HG03159 (cell line): ENCODE data around the gene ADISSP.

Source experiments
- ATAC-seq: cut with Tn5 transposase; IDR thresholded peaks from one replicate; pipeline ENCODE4 v1.9.1; 2021; ENCODE audit warnings: mild to moderate bottlenecking, moderate library complexity; ENCODE audit not compliant: unreplicated experiment

Gene ADISSP

DNA sequence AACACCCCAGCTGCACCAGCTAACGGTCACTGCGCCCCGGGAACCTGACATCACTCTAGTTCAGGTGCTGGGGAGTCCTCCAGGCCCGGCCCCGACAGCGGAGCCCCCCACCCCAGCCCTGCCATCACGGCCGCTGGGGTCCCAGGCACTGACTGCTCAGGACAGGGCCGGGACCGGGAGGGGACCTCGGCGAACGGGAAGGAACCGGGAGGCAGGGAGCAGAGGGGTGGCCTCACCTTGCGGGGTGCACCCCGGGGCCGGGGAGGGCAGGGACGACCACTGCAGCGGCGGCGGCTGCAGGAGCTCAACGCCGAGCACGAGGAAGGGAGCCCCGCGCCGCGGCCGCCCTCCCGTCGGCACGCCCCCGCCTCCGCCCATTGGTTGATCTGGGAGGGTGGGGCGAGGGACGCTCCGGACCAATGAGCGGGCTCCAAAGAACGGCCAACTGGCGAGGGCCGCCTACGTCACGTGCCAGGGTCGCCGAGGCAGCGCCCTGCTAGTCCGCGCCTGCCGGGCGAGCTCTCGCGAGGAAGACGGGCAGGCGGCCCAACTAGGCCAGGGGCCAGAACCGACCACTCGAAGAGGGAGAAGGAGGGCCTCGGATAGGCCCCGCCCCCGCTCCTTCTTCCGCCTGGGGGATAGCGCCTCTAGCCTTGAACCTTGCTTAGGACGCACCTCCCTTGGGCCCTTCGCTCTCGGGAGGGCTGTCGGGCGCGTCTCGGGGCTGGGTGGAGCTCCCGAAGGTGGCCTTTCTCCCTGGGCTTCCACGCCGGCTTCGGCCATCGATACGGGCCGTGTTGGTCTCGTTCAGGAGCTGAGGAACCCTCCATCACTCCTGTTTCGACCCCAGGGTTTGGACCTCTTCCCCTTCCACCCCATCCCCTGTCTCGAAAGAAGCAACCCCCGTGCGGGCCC lies at the start of gene ADISSP:
TSS of gene ADISSP (minus strand) at position 327 of the 915 bp plus-strand sequence. CDS start 7,653 bp downstream, outside the sequence.
- peak; percentile 90 for ATAC-seq

GRCh38 chr20:3815703-3816315 lies 48.3 kb upstream of the ADISSP start:
- no peak for ATAC-seq

GRCh38 chr20:3814928-3815495 lies 47.5 kb upstream of the ADISSP start:
- no peak for ATAC-seq

DNA sequence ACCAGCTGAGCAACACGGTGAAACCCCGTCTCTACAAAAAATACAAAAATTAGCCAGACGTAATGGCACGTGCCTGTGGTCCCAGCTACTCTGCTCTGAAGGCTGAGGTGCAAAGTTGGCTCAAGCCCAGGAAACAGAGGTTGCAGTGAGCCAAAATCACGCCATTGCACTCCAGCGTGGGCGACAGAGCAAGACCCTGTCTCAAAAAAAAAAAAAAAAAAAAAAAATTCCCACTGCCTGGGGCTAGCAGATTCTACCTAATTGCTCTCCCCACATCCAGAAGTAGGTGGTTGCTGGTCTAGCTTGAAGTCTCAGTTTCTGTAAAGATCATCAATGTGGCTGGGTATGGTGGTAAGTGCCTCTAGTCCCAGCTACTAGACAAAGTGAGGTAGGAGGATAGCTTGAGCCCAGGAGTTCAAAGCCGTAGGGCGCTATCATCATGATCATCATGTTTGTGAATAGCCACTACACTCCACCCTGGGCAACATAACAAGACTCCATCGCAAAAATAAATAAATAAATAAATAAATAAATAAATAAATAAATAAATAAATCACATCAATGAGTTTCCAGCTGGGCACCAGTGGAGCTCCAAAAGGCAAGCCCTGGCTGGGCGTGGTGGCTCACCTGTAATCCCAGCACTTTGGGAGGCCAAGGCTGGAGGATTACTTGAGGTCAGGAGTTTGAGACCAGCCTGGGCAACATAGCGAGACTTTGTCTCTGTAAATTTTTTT lies 46.5 kb upstream of the ADISSP start:
- ATAC-seq: no peak

DNA sequence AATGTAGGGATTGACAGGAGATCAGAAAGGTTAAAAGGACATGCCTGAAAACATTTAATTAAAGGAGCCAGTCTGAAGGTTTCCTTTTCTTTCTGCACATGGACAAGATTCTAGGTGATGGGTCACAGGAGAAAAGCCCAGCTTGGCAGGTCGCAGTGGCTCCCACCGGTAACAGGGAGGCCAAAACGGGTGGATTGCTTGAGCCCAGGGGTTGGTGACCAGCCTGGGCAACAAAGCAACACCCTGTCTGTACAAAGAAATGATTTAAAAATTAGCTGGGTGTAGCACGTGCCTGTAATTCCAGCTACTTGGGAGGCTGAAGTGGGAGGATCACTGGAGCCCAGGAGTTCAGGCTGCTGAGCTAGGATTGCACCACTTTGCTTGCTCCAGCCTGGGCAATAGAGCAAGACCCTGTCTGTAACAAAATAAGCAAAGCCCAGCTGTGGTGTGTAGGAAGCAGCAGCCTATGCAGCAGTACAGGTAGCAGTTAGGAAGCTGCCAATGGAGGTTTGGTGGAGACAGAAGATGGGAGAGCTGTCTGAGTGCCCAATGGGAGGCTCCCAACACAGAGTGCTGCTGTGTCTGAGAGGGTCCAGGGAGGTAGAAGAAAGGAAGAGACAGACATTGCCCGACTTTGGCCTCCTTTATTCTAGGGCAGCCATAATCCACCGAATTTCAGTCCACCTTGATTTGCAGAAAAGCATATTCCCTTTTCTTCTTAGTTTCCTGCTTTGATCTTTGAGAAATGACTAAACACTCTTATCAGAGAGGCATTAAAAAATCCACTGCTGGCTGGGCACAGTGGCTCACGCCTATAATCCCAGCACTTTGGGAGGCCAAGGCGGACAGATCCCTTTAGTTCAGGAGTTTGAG lies 45.7 kb upstream of the ADISSP start:
- ATAC-seq: no peak

GRCh38 chr20:3812259-3812681 lies 44.7 kb upstream of the ADISSP start:
- no peak for ATAC-seq

DNA sequence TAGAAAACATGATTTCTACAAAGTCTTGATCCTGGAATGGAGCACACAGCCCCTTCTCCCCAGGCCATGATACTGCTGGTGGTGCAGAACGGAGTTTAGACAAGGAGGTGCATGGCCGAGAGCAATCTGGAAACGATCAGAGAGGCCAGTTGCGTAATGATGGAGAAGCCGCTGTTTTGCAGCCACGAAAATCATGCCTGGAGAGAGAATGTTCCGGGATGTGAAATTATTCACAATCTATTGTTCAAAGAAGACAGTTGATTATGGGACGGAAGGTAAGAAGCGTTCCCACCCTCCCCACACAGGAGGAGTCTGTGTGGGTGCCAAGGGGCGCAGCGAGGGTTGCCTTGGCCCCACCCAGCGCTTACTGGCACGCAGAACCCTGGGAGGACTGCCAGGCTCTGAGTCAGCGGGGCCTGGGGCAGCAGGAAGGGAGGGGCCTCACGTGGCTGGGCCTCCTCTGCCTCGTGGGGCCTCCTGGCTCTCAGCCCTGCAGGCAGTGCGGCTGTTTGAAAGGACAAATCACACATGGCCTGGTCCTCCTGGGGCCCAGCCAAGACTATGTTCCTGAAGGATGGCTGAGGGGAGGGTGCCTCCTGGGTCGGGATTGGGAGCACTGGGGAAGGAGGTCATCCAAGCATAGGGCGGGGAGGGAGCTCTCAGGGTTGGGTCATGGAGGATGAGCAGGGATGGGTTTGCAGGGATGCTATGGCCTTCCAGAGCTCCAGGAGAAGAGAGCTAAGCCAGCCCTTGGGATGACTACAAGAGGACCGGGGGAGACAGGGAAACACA lies 44.1 kb upstream of the ADISSP start:
- no peak for ATAC-seq

GRCh38 chr20:3808544-3808943 lies 41.0 kb upstream of the ADISSP start:
- ATAC-seq: no peak

DNA sequence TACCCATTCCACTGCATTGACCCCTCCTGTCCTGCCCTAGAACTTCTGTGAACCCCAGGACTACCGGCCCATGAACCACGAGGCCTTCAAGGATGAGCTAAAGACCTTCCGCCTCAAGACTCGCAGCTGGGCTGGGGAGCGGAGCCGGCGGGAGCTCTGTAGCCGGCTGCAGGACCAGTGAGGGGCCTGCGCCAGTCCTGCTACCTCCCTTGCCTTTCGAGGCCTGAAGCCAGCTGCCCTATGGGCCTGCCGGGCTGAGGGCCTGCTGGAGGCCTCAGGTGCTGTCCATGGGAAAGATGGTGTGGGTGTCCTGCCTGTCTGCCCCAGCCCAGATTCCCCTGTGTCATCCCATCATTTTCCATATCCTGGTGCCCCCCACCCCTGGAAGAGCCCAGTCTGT lies 37.2 kb upstream of the ADISSP start:
- no peak for ATAC-seq

GRCh38 chr20:3804254-3804751 lies 36.8 kb upstream of the ADISSP start:
- no peak for ATAC-seq

GRCh38 chr20:3803854-3804253 lies 36.3 kb upstream of the ADISSP start:
- ATAC-seq: no peak

- ATAC-seq: no peak
Measured at GRCh38 chr20:3803289-3803688, 35.7 kb upstream of the ADISSP start.

DNA sequence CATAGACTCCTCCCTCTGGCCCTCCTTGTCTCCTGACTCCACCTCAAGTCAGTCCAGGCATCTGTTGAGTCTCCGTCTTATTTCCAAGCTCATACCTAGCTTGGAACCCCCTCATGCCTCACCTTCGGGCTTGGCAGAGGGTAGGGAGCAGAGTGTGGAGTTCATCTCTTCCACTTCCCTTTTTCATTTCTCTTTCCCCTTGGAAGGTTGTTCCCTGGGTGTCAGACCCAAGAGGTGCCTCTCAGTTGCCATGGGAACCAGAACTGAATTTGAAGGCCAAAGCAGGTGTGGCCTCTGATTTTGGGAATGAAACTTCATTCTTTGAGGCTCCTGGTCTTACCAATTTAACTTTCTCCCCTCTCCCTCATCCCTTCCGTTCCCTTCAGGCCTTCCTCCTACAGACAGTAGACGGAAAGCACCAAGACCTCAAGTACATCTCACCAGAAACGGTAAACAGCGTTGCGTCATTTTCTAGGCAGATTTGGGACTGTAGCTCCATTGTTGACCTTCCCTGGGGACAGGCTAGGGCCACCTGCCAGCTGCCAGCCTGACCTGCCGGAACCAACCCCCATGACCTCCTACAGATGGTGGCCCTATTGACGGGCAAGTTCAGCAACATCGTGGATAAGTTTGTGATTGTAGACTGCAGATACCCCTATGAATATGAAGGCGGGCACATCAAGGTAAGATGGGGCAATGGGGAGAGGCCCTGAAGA lies 35.1 kb upstream of the ADISSP start:
- ATAC-seq: no peak

DNA sequence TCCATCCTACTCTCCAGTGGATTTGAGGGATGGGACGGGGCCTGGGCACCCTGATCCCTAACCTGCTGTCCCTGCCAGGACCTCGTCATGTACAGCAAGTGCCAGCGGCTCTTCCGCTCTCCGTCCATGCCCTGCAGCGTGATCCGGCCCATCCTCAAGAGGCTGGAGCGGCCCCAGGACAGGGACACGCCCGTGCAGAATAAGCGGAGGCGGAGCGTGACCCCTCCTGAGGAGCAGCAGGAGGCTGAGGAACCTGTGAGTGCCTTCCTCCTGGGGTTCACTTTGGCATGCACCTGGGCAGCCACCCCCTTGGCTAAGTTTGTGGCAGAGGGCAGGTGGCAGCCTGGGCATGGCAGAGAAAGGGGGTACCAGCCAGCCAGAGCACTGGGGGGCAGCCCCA lies 34.3 kb upstream of the ADISSP start:
- no peak for ATAC-seq

- ATAC-seq: no peak
Measured at GRCh38 chr20:3801299-3801698, 33.7 kb upstream of the ADISSP start.

DNA sequence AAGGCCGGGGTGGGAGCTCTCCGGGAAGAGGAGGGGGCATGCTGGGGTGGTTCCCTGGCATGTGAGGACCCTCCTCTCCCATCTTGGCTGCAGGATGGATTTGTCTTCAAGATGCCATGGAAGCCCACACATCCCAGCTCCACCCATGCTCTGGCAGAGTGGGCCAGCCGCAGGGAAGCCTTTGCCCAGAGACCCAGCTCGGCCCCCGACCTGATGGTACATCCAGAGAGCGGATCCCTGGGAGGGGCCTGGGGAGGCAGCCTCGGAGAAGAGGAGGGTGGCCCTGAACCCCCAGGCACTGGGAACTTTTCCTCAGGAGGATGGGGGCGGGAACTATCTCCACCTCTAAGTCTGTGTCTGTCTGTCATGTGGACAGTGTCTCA lies 33.3 kb upstream of the ADISSP start:
- no peak for ATAC-seq

DNA sequence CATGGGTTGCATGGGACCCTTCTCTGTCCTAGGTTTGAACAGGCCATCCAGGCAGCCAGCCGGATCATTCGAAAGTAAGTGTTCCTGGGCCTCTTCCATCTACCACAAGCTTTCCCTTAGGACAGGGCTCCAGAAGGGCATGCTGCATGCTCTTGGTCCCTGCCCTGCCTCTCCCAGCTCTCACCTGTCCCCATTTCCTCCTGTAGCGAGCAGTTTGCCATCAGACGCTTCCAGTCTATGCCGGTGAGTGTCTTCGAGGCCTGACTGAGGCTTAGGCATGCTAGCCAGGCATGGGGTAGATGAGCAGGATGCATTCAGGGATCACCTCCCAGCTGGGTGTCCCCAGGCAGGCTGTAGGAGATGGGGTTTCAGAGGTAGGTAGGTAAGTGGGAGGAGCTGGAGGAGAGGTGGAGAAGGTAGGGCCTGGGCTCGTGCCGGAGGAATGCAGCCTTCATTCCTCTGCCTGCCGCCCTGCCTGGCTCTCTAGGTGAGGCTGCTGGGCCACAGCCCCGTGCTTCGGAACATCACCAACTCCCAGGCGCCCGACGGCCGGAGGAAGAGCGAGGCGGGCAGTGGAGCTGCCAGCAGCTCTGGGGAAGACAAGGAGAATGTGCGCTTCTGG lies 32.8 kb upstream of the ADISSP start:
- ATAC-seq: no peak

- no peak for ATAC-seq
Measured at GRCh38 chr20:3798908-3799248, 31.3 kb upstream of the ADISSP start.
